ENCODE results near the gene KBTBD12. TPM values are rescaled to one million over a fixed set of nuclear protein-coding genes. Genes with fewer than 3 reads are reported as not detected.

Gene KBTBD12
- total RNA-seq, 1 donor from 2014 or later, result not detected

DNA sequence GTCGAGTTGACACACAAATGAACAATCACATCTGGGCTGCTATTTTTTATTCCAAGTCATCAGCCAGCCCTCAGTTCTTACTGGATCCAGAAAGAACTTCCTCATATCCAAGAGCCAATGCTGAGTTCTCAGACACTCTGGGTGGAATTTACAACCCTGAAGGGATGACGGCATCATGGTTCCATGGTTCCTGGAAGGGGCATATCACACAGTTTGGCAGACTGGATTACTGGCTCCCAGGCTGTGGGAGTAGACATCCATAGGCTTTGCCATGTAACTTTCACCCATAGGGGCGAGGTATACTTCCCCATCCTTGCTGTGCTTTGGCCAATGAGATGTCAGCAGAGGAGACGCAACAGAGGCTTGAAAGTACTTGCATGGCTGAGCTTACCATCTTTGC, 26.9 kb upstream of the KBTBD12 start:
- no peak overlapping the region for H3K9ac ChIP-seq
- no peak overlapping the region for H3K27ac ChIP-seq
- H3K27me3 ChIP-seq, result no peaks in the 10 kb centered on the region
- no peaks in the 10 kb centered on the region for H3K9me3 ChIP-seq (ENCODE audit: low read depth)
- no peak for TF ChIP-seq EZH2 (IDR thresholded peaks at IDR 0.05)
- TF ChIP-seq CTCF (IDR thresholded peaks at IDR 0.05), result no peak
- no peak for TF ChIP-seq EZH2phosphoT487 (IDR thresholded peaks at IDR 0.05)
- no peak overlapping the region for H3K4me2 ChIP-seq
- Mint-ChIP-seq H3K9me3 (peaks cover 9% of the 10 kb centered on the region), H3K4me3 (no peak overlapping the region), H3K27ac (no peak overlapping the region), H3K4me1 (peaks cover 18% of the 10 kb centered on the region), H3K36me3 (no peaks in the 10 kb centered on the region), H3K27me3 (ENCODE audit: insufficient read depth, low read depth) (no peaks in the 10 kb centered on the region)
- DNase-seq (ENCODE audit: low spot score), result no peak
- no peaks in the 10 kb centered on the region for H3K4me1 ChIP-seq
- H2AFZ ChIP-seq (replicated peaks), result no peak overlapping the region
- no peak overlapping the region for H3K4me3 ChIP-seq
- H3K79me2 ChIP-seq (ENCODE audit: low read depth), result no peaks in the 10 kb centered on the region
- H3K36me3 ChIP-seq, result no peaks in the 10 kb centered on the region
- H4K20me1 ChIP-seq (ENCODE audit: low read depth), result no peaks in the 10 kb centered on the region
- H3F3A ChIP-seq (ENCODE audit: low read depth), result no peaks in the 10 kb centered on the region

DNA sequence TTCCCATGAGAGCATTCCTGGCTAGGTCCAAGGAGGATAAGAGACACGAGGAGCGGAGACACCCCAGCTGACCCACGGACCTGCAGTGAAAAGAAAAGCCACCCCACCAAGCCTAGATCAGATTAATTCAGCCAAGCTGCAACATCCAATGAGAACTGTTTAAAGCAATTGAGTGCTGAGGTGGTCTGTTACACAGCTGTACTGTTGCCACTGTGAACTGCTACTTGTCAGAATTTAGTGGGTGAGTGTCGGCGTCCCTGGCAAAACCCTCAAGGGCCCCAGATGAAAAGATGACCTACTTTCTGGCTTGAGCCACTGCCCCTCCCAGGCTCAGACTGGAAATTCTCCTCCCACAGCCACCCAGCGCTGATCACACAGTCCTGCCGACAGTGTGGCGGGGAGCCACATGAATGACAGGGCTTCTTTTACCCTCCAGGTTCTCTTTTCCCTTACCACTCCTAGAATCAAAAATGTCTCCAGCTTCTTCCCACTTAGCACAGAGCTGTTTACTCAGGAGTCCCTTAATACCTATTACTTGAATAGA, 26.4 kb upstream of the KBTBD12 start:
- Histone ChIP-seq H3K79me2 (ENCODE audit: low read depth) (no peaks in the 10 kb centered on the region), H3K9ac (no peak overlapping the region), H3K9me3 (ENCODE audit: low read depth) (no peaks in the 10 kb centered on the region), H3F3A (ENCODE audit: low read depth) (no peaks in the 10 kb centered on the region), H3K4me2 (no peak overlapping the region), H3K27ac (no peak overlapping the region), H3K4me1 (no peaks in the 10 kb centered on the region), H2AFZ (replicated peaks) (no peak overlapping the region), H4K20me1 (ENCODE audit: low read depth) (no peaks in the 10 kb centered on the region), H3K4me3 (no peak overlapping the region), H3K27me3 (no peaks in the 10 kb centered on the region), H3K36me3 (no peaks in the 10 kb centered on the region)
- TF ChIP-seq CTCF (IDR thresholded peaks at IDR 0.05), result no peak
- TF ChIP-seq EZH2 (IDR thresholded peaks at IDR 0.05), result no peak
- no peak for TF ChIP-seq EZH2phosphoT487 (IDR thresholded peaks at IDR 0.05)
- Mint-ChIP-seq H3K9me3 (peaks cover 9% of the 10 kb centered on the region), H3K27me3 (ENCODE audit: insufficient read depth, low read depth) (no peaks in the 10 kb centered on the region), H3K27ac (no peak overlapping the region), H3K36me3 (no peaks in the 10 kb centered on the region), H3K4me1 (peaks cover 18% of the 10 kb centered on the region), H3K4me3 (no peak overlapping the region)
- DNase-seq (ENCODE audit: low spot score), result no peak

DNA sequence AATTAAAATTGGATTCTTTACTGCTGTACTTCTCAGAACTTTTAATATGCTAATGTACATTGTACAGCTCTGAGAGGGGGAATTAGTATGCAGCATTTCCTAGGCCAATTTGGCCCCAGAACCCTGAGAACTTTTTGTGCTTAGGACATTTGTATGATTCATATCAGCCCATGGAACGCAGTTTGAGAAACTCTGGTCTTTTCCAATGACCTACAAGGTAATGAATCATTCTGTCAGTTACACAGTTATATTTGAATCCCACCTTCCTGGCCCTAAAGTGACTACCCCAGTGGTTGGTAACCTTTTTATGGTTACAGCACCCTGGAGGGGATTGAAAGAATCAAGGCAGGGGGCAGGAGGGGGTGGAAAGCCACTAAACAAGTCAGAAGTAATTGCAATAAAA, 25.6 kb upstream of the KBTBD12 start:
- Histone ChIP-seq H2AFZ (replicated peaks) (no peak overlapping the region), H3K27ac (no peak overlapping the region), H3F3A (ENCODE audit: low read depth) (no peaks in the 10 kb centered on the region), H3K27me3 (no peaks in the 10 kb centered on the region), H3K36me3 (no peaks in the 10 kb centered on the region), H3K9ac (no peak overlapping the region), H3K79me2 (ENCODE audit: low read depth) (no peaks in the 10 kb centered on the region), H3K4me2 (no peak overlapping the region), H4K20me1 (ENCODE audit: low read depth) (no peaks in the 10 kb centered on the region), H3K4me1 (no peaks in the 10 kb centered on the region), H3K9me3 (ENCODE audit: low read depth) (no peaks in the 10 kb centered on the region), H3K4me3 (no peak overlapping the region)
- Mint-ChIP-seq H3K4me3 (no peak overlapping the region), H3K36me3 (no peaks in the 10 kb centered on the region), H3K27me3 (ENCODE audit: insufficient read depth, low read depth) (no peaks in the 10 kb centered on the region), H3K4me1 (peaks cover 18% of the 10 kb centered on the region), H3K27ac (no peak overlapping the region), H3K9me3 (peaks cover 9% of the 10 kb centered on the region)
- no peak for DNase-seq (ENCODE audit: low spot score)
- TF ChIP-seq EZH2 (IDR thresholded peaks at IDR 0.05), result no peak
- TF ChIP-seq CTCF (IDR thresholded peaks at IDR 0.05), result no peak
- no peak for TF ChIP-seq EZH2phosphoT487 (IDR thresholded peaks at IDR 0.05)
